Measurements from ENCODE around the gene LYZL1.
"Not testable (repeated sequence)": the region's sequence is repeated elsewhere in the genome, so short reads cannot be mapped to it uniquely, and the experiment has no call there.

Gene LYZL1

GRCh38 chr10:29308142-29308541 is 19.3 kb downstream of the LYZL1 start:
- DNase-seq (ENCODE audit: low spot score): not testable (repeated sequence)

DNA sequence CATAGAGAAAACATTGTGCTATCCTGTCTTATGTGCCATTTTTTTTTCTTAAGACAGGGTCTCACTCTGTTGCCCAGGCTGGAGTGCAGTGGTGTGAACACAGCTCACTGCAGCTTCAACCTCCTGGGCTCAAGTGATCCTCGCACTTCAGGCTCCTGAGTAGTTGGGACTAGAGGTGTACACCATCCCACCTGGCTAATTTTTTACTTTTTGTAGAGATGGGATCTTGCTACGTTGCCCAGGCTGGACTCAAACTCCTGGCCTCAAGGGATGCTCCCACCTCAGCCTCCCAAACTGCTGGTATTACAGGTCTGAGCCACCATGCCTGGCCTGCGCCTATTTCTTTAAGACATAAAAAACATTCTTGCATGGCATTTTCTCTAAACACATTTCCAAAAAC is 20.6 kb downstream of the LYZL1 start:
- no peak for DNase-seq (ENCODE audit: low spot score)

DNA sequence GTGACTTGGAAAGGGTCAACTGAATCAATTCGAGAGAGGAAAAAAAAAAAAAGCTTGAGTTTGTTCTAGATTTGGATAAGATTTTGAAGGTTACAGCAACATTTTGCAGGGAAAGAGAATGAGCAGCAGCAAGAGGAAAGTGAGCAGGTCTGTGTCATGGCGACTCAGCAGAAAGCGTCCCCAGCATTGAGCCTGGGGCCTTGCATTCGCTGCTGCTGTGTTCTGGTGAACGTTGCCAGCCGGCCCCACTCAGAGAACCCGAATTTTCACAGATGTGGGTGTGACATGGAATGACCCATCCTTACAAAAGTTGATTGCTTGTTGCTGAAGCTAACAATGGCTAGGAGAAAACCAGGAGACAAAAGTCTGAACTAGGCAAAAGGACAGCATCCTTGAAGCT is 21.6 kb downstream of the LYZL1 start:
- DNase-seq (ENCODE audit: low spot score): not testable (repeated sequence)

GRCh38 chr10:29313071-29313470 is 24.2 kb downstream of the LYZL1 start:
- DNase-seq (ENCODE audit: low spot score): no peak

GRCh38 chr10:29314726-29315125 is 25.9 kb downstream of the LYZL1 start:
- no peak for DNase-seq (ENCODE audit: low spot score)

DNA sequence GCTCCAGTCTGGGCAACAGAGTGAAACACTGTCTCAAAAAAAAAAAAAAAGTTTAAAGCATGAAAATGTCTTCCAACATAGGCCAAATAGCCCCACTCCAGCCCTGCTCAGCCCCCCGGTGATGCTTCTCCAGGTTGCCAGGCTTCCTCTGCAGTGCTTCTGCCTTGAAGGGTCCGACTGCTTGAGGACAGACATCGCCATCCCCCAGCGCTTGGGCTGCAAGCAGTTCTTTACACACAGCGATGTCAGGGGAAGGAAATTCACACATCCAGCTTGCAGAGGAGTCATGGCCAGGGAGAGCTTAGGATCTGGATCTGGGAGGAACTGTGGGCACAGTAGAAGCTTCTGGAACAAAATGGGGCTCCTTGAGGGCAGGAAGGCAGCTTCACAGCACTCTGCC is 26.9 kb downstream of the LYZL1 start:
- no peak for DNase-seq (ENCODE audit: low spot score)

- DNase-seq (ENCODE audit: low spot score): no peak
Observed at GRCh38 chr10:29316308-29317026, 27.6 kb downstream of the LYZL1 start.

DNA sequence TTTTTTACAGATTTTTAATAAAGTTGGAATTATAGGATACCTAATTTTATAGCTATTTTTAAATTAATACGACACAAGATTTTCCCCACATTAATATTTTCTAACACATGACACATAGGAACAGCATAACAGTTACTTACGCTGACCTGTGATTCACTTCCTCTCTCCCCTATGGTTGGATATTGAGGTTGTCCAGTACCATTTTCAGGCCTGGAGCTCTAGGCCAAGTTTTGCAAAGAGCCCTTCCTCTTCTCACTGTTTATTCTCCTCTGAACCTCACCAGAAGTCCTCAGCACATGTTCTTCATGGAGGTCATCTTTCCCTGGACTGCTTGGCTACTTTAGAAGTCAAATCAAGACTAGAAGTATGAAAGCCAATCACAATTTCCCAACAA is 28.2 kb downstream of the LYZL1 start:
- no peak for DNase-seq (ENCODE audit: low spot score)

DNA sequence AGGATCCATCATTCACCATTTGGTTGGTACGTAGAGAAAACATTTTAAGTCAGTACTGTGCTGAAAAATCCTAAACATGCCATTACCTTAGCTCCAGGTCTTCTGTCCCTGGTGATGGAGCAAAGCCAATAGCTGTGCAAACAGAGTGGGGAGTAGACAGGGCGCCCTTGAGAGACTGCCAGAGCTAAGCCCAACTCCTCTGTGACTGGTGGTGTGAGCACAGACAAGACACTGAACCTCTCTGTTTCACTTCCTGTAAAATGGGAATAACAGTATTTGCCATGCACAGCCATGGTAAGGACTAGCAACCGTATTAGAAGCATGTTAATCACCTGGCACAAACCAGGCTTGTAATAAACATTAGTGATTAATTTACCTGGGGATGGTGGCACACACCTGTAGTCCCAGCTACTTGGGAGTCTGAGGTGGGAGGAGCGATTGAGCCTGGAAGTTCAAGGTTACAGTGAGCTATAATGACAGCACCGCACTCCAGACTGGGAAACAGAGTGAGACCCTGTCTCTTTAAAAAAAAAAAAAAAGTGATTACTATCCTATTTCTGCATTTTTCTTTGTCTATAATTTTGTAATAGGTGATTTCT is 28.7 kb downstream of the LYZL1 start:
- no peak for DNase-seq (ENCODE audit: low spot score)

DNA sequence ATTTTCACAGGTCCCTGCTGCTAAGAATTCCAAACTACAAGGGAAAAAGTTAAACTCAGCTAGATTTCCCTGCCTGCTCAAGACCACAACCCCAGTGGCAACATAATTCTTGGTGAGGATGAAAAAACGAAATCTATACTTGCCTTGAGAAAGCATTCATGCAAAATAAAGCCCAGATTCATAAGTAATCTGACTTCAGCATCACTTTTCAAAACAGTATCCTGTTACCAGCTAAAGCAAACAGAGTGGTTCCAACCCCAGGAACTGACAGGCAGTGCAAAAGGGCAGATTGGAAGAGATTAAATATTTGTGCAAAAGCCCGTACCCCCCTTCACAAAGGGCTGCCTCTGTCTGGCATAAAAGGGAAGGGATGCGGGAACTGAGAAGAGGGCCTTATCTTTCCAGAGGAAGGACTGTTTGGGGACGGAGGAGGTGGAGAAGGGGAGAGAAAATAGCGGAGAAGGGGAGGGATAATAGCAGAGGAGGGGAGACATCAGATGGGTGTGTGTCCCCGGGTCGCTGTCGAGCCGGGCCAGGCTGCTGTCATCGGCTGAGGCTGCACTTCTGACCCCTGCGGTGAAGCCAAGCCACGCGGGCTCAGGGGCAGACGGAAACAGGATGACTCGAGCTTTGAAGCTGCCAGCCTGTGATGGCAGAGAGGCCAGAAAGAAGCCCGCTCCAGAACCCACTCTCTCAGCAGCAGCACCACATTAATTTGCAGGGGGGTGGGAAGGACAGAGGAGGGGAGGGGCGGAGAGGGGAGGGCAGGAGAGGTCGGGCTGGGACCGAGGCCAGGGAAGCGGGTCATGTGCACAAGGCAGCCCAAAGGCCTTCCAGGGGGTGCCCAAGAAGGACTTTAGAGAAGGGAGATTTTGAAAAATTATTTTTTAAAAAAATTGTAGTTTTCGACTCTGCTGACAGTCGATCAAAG is 29.5 kb downstream of the LYZL1 start:
- DNase-seq (ENCODE audit: low spot score): not testable (repeated sequence)

DNA sequence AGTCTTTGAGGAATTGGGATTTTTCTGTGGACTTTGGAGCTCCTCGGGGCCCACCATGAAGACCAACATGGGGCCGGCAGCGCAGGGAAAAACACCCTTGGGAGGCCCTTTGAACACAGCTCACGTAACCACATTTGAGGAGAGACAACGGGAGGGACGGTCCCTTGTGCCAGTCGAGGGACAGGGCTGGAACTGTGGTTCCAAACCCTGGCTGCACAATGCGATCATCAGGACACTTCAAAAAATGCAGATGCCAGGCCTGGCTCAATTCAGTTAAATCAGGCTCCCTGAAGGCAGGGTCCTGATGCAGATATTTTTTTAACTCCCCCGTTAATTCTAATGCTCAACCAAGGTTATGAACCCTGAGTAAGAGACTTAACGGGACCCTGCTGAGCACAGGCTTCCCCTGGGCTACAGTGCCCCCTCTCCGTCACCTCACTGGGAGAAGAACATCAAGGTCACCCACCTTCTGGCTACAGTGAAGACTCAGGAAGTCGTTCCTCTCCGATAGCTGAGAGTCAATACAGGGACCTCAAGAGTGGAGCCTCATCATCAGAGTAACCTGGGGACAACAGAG is 30.4 kb downstream of the LYZL1 start:
- DNase-seq (ENCODE audit: low spot score): no peak

GRCh38 chr10:29320680-29321121 is 31.8 kb downstream of the LYZL1 start:
- DNase-seq (ENCODE audit: low spot score): not testable (repeated sequence)

- DNase-seq (ENCODE audit: low spot score): no peak
Observed at GRCh38 chr10:29321656-29322055, 32.8 kb downstream of the LYZL1 start.

DNA sequence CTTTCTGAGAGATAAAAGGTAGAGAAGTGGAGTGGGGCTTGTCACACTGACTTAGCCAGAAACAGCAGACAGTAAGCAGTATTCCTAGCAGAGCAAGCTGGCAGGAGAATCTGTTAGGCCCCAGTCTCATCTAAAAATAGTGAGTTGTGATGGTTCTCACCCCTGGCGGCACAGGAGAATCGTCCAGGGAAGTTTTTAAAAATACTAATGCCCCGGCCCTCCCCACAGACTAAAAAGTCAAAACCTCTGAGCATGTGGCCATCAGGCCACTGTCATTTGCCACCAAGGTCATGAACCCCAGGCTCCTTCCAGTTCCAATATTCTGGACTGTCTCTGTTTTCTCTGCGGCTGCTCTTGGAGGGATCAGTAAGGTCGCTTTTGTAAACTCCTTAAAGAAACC is 34.0 kb downstream of the LYZL1 start:
- DNase-seq (ENCODE audit: low spot score): no peak

DNA sequence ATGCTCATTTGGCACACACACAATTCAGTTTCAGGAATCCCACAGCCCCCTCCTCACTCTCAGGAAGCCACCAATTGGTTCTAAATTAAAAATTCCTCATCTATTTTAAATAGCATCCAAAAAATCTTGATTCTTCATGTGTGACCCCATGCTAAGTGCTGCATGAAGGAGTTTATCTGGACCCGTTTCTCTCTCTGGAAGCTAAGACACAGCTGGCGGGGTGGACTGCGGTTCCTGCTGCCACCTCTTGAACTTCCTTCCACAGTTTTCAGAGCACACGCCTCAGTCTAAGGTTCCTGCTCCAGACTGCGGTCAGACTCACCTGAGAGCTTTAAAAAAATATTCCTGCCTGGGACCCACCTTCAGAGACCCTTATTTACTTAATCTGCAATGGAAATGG is 34.5 kb downstream of the LYZL1 start:
- DNase-seq (ENCODE audit: low spot score): no peak

GRCh38 chr10:29324220-29324841 is 35.5 kb downstream of the LYZL1 start:
- DNase-seq (ENCODE audit: low spot score): no peak

DNA sequence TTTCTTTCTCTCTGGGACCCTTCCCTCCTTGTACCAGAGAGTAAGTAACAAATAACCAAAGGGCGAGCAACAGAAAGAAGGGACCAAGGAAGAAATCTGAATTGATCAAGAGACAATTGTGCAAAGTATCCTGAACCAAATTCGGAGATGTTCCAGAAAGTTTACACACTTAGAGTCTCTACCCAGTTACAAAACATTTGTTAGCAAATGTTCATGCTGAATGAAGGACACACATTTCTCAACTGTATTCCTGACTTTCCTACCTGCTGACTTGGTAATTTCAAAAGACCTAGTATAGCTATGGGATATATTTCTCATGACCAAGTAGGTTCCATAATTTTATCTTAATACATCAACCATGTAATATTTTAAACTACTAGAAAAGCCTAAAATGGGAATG is 37.4 kb downstream of the LYZL1 start:
- DNase-seq (ENCODE audit: low spot score): no peak

DNA sequence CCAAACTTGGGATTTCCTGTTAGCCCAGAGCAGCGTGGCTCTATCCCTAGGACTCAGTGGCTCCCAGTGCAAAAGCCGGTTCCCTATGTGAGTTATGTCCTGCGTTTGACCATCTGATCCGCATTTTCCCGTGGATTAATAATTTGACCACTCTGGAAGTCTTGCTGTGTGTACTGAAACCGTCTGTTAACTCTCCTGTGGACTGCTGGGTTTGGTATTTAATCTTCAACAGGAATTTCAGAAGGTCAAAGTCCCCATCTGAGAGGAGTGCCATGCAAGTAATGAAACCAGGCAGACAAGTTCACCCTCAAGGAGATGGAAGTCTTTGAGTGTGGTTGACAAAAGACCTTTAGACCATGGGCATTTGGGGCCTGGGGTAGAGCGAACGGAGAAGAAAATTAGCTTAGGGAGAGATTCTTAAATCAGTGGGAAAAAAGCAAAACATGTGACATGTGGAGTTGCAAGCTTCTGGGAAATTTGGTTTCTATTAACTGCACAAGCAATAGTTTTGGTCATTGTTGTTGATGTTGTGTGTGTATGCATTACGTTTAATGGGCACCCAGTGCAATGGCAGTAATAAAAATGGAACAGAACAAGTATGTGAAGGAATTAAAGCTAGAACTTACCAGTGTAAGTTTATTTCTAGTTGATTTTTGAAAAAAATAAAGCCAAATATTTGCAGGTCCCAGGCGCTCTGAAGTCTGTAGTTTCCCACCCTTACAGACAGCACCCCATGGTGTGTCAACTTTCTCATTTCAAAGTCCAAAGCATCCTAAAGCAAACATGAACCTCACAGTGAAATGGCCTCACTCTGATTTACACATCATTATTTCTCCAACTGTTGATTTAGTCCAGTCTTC is 38.2 kb downstream of the LYZL1 start:
- no peak for DNase-seq (ENCODE audit: low spot score)

DNA sequence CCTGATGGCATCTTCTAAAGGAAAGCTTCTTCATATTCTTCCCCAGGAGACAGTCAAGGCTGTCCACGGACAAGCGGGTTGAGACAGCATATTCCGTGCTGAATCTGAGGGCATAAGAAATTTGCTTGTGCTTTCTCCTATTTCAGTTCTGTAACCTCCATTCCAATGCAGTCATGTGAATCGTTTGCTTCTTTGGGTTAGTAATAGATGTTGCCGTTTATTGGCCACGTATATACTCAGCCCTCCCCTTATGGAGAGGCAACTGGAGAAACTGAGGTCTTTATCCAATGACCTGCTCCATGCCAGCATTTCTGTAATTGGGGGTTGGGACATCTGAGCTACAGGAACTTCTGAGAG is 38.9 kb downstream of the LYZL1 start:
- no peak for DNase-seq (ENCODE audit: low spot score)

- no peak for DNase-seq (ENCODE audit: low spot score)
Observed at GRCh38 chr10:29328983-29329382, 40.1 kb downstream of the LYZL1 start.

DNA sequence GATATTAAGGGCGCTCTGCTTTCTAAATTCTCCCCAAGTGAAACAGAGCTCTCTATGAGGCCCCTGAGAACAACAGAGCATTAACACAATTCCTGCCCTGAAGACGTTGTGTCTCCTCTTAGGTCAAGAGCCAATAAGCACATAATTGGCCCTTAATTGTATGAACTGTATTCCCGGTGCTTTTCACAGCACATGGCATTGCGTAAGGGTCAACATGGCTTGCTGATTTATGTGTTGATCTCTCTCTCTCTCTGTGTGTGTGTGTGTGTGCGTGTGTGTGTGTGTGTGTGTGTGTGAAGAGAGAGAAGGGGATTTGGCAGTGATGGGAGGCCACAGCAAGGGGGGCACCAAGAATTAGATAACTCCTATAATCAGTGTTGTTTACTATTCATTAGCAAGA is 40.5 kb downstream of the LYZL1 start:
- DNase-seq (ENCODE audit: low spot score): no peak

Data from CD4-positive, alpha-beta T cell treated with Interleukin-6 at 100 ng/mL for 8 hours (primary cell).